H1 (cell line): Measurements from ENCODE around the gene HS6ST3. TPM values are rescaled to one million over a fixed set of nuclear protein-coding genes. Genes with fewer than 3 reads are reported as not detected.

Experiments used
- CTCF ChIA-PET: fragments of 300-600 bp; sonication (Branson Sonifier 250); formaldehyde crosslinking; loops from one replicate; lab custom pipeline; 2021; ENCODE audit not compliant: partially characterized antibody; lab: Charles Lee
- POLR2A ChIA-PET: fragments of 300-600 bp; sonication (Branson Sonifier 250); formaldehyde crosslinking; loops from one replicate; lab custom pipeline; 2021; ENCODE audit warnings: inconsistent platforms; ENCODE audit not compliant: partially characterized antibody; lab: Charles Lee
- DNase-seq, 2 experiments: peaks; one replicate each; pipeline versions ENCODE4 v3.0.0 to v3.0.0-alpha.2; 2010 to 2022; ENCODE audit warnings: low spot score in 2 of 2, low read depth in 1 of 2, mixed read lengths in 1 of 2
- FAIRE-seq: peaks from 2 replicates; lab custom pipeline; 2011; peaks lifted over from hg19 to GRCh38; lab: Jason Lieb, UNC
- H2AFZ ChIP-seq: 2 replicates; pipeline ENCODE4 v1.8.1; 2012; ENCODE audit warnings: low read length, inconsistent platforms
- H2AK5ac ChIP-seq: 2 replicates; pipeline ENCODE4 v1.6.1; 2013; ENCODE audit warnings: low read depth, low read length
- H2BK120ac ChIP-seq: replicated peaks from 2 replicates; pipeline ENCODE3; 2013; ENCODE audit warnings: low read depth, low read length, inconsistent platforms
- H2BK12ac ChIP-seq: 2 replicates; pipeline ENCODE4 v1.6.1; 2013; ENCODE audit warnings: low read depth, low read length
- H2BK15ac ChIP-seq: 2 replicates; pipeline ENCODE4 v1.6.1; 2013; ENCODE audit warnings: low read length
- H2BK20ac ChIP-seq: 2 replicates; pipeline ENCODE4 v1.6.1; 2013; ENCODE audit warnings: low read length
- H2BK5ac ChIP-seq: 2 replicates; pipeline ENCODE4 v1.6.1; 2013; ENCODE audit warnings: low read depth, low read length
- H3K14ac ChIP-seq: 2 replicates; pipeline ENCODE4 v1.6.1; 2013; ENCODE audit warnings: inconsistent platforms; ENCODE audit not compliant: insufficient read length
- H3K18ac ChIP-seq: 2 replicates; pipeline ENCODE4 v1.6.1; 2013; ENCODE audit warnings: low read length; ENCODE audit errors: extremely low read depth
- H3K23ac ChIP-seq: 2 replicates; pipeline ENCODE4 v1.6.1; 2013; ENCODE audit warnings: inconsistent platforms; ENCODE audit not compliant: insufficient read length
- H3K23me2 ChIP-seq: 2 replicates; pipeline ENCODE4 v1.6.1; 2013; ENCODE audit warnings: low read depth, low read length
- H3K27ac ChIP-seq: 2 replicates; pipeline ENCODE4 v1.6.1; 2011; ENCODE audit warnings: low read depth, low read length, inconsistent platforms
- H3K27me3 ChIP-seq, 4 experiments: replicated peaks in 1 of 4; 1 replicate in 1 of 4; 2 replicates in 3 of 4; pipeline versions ENCODE4 v1.6.1 to v1.8.1; 2011 to 2013; ENCODE audit warnings: low read length in 3 of 4, mild to moderate bottlenecking in 3 of 4, inconsistent platforms in 2 of 4, mixed read lengths in 2 of 4, moderate library complexity in 1 of 4; ENCODE audit not compliant: control insufficient read depth in 3 of 4, insufficient read depth in 3 of 4; ENCODE audit errors: extremely low read depth in 1 of 4
- H3K36me3 ChIP-seq, 4 experiments: 2 replicates each; pipeline versions ENCODE4 v1.6.1 to v1.8.1; 2011 to 2013; ENCODE audit warnings: mild to moderate bottlenecking in 4 of 4, low read length in 3 of 4, moderate library complexity in 2 of 4, control low read depth in 1 of 4, inconsistent platforms in 1 of 4; ENCODE audit not compliant: insufficient read depth in 4 of 4, control insufficient read depth in 2 of 4
- H3K4ac ChIP-seq: replicated peaks from 2 replicates; pipeline ENCODE3; 2013; ENCODE audit warnings: low read length, low read depth, mixed read lengths, inconsistent platforms; ENCODE audit not compliant: insufficient read length
- H3K4me1 ChIP-seq, 4 experiments: replicated peaks in 1 of 4; 1 replicate in 1 of 4; 2 replicates in 3 of 4; pipeline versions ENCODE4 v1.6.1 to v1.8.1; 2011 to 2013; ENCODE audit warnings: low read length in 3 of 4, inconsistent platforms in 2 of 4, mixed read lengths in 1 of 4; ENCODE audit not compliant: insufficient read depth in 4 of 4, control insufficient read depth in 3 of 4
- H3K4me2 ChIP-seq, 2 experiments: 2 replicates each; pipeline versions ENCODE4 v1.6.1 to v1.8.1; 2011 to 2013; ENCODE audit warnings: low read depth in 2 of 2, low read length in 2 of 2, control low read depth in 1 of 2, inconsistent platforms in 1 of 2, mild to moderate bottlenecking in 1 of 2; ENCODE audit not compliant: insufficient read depth in 1 of 2
- H3K4me3 ChIP-seq, 4 experiments: fragments of 200-600, 300-600 bp in 1 of 4; sonication (generic), shearing (Covaris generic), sonication (Bioruptor Twin) in 1 of 4; 2 replicates each; pipeline versions ENCODE4 v1.5.1 to v1.8.1; 2011 to 2016; ENCODE audit warnings: low read length in 4 of 4, low read depth in 3 of 4, control low read depth in 2 of 4, inconsistent platforms in 2 of 4, mild to moderate bottlenecking in 2 of 4, mixed read lengths in 1 of 4, moderate library complexity in 1 of 4; ENCODE audit not compliant: insufficient read depth in 2 of 4; ENCODE audit errors: extremely low read depth in 1 of 4
- H3K56ac ChIP-seq: replicated peaks from 2 replicates; pipeline ENCODE3; 2013; ENCODE audit warnings: low read depth, mild to moderate bottlenecking, mixed read lengths, low read length, inconsistent platforms; ENCODE audit not compliant: insufficient read length
- H3K79me1 ChIP-seq: 2 replicates; pipeline ENCODE4 v1.6.1; 2013; ENCODE audit warnings: low read depth, low read length, control low read depth
- H3K79me2 ChIP-seq, 2 experiments: 2 replicates each; pipeline versions ENCODE4 v1.6.1 to v1.8.1; 2012 to 2013; ENCODE audit warnings: low read length in 2 of 2, mild to moderate bottlenecking in 2 of 2, inconsistent platforms in 1 of 2; ENCODE audit not compliant: insufficient read depth in 2 of 2, control insufficient read depth in 1 of 2
- H3K9ac ChIP-seq, 4 experiments: replicated peaks in 1 of 4; 1 replicate in 1 of 4; 2 replicates in 3 of 4; pipeline versions ENCODE4 v1.6.1 to v1.8.1; 2011 to 2013; ENCODE audit warnings: low read depth in 3 of 4, low read length in 3 of 4, control low read depth in 2 of 4, mild to moderate bottlenecking in 2 of 4, moderate library complexity in 2 of 4, inconsistent platforms in 1 of 4; ENCODE audit errors: extremely low read depth in 1 of 4
- H3K9me3 ChIP-seq, 2 experiments: 2 replicates each; pipeline versions ENCODE4 v1.6.1 to v1.8.1; 2012 to 2013; ENCODE audit warnings: mild to moderate bottlenecking in 2 of 2, moderate library complexity in 2 of 2, control low read depth in 1 of 2, inconsistent platforms in 1 of 2, low read depth in 1 of 2, low read length in 1 of 2, mixed read lengths in 1 of 2; ENCODE audit not compliant: insufficient read depth in 2 of 2
- H4K20me1 ChIP-seq, 2 experiments: replicated peaks in 1 of 2; 2 replicates each; pipeline versions ENCODE3 to v1.8.1; 2011 to 2013; ENCODE audit warnings: inconsistent platforms in 2 of 2, low read length in 2 of 2, mild to moderate bottlenecking in 1 of 2; ENCODE audit not compliant: insufficient read depth in 2 of 2, control insufficient read depth in 1 of 2
- H4K5ac ChIP-seq: 2 replicates; pipeline ENCODE4 v1.6.1; 2013; ENCODE audit warnings: low read length, low read depth, mixed read lengths, inconsistent platforms; ENCODE audit not compliant: insufficient read length
- H4K8ac ChIP-seq: 2 replicates; pipeline ENCODE4 v1.8.0; 2013; ENCODE audit warnings: mild to moderate bottlenecking, moderate library complexity, low read length, inconsistent platforms; ENCODE audit not compliant: insufficient read depth; ENCODE audit errors: extremely low read depth
- H4K91ac ChIP-seq: replicated peaks from 2 replicates; pipeline ENCODE3; 2013; ENCODE audit warnings: low read length, mixed read lengths, inconsistent platforms; ENCODE audit not compliant: insufficient read length
- CREB1 ChIP-seq: IDR thresholded peaks from 2 replicates; pipeline ENCODE4 v1.6.1; 2012; ENCODE audit warnings: inconsistent platforms
- E2F6 ChIP-seq: IDR thresholded peaks from 2 replicates; pipeline ENCODE4 v1.6.1; 2012; ENCODE audit warnings: inconsistent platforms
- SP1 ChIP-seq: IDR thresholded peaks from 2 replicates; pipeline ENCODE4 v1.6.1; 2011; ENCODE audit warnings: low read depth, low read length
- USF2 ChIP-seq: IDR thresholded peaks from 2 replicates; pipeline ENCODE4 v1.6.1; 2011; ENCODE audit warnings: low read length, improper control_type of control experiment
- YY1 ChIP-seq: IDR thresholded peaks from 2 replicates; pipeline ENCODE4 v1.6.1; 2011; ENCODE audit warnings: low read depth, mild to moderate bottlenecking, low read length
- WGBS, 2 experiments: shearing (Covaris generic) in 1 of 2; methylation state at CpG; one replicate each; pipeline versions ENCODE4 v1.1.6 to v1.1.7; 2013 to 2015; ENCODE audit warnings: low lambda C conversion rate in 2 of 2, mixed read lengths in 2 of 2, inconsistent platforms in 1 of 2, low coverage in 1 of 2, missing lambda C conversion rate in 1 of 2; ENCODE audit not compliant: insufficient replicate concordance in 2 of 2, insufficient coverage in 1 of 2, insufficient read length in 1 of 2; ENCODE audit errors: extremely low coverage in 1 of 2, missing lambda C conversion rate in 1 of 2; 5-methylcytosine and 5-hydroxymethylcytosine counted together
- polyA plus RNA-seq, 7 experiments: library from polyadenylated mRNA; depleted of rRNA in 3 of 7; stranded (reverse) in 5 of 7; unstranded in 2 of 7; fragments of >200 nt in 5 of 7; fragments of 200-250 nt in 2 of 7; gene quantifications; 1 replicate in 5 of 7; 2 replicates in 1 of 7; 4 replicates in 1 of 7; pipeline versions ENCODE4 v1.2.1 to v1.2.3, GENCODE V29; 2011 to 2013; ENCODE audit warnings: missing spikeins in 2 of 7, mixed read lengths in 2 of 7
- total RNA-seq: library from RNA; stranded (reverse); fragmentation: NEBNext Ultra II Directional; extraction: Animal tissue kit (Norgen Biotek cat#: 25700); gene quantifications from 2 replicates; pipeline ENCODE4 v1.2.1, GENCODE V29; 2021

HS6ST3 gene
- total and polyA plus RNA-seq, 2 of the 8 experiments (the other 6 are each of a cell fraction or from before 2014, with no cell fraction given): 0.45 to 1.2 TPM

- Histone ChIP-seq H3K9me3 (no peaks in the 10 kb centered on the region), H4K8ac (no peak overlapping the region), H2BK5ac (no peak overlapping the region), H3K14ac (no peak overlapping the region), H3K56ac (no peak overlapping the region), H3K4ac (no peak overlapping the region), H3K9ac (no peak overlapping the region), H3K79me1 (no peaks in the 10 kb centered on the region), H2BK12ac (no peak overlapping the region), H3K36me3 (no peaks in the 10 kb centered on the region), H3K4me2 (no peak overlapping the region), H3K4me1 (no peaks in the 10 kb centered on the region), H4K20me1 (no peaks in the 10 kb centered on the region), H2AK5ac (no peak overlapping the region), H2AFZ (peak overlapping the region; percentile 40; the same call in 1 of the 2 replicates), H3K27ac (no peak overlapping the region), H4K91ac (no peak overlapping the region), H2BK20ac (no peak overlapping the region), H2BK15ac (no peak overlapping the region), H3K27me3 (no peaks in the 10 kb centered on the region), H3K18ac (no peak overlapping the region), H4K5ac (no peak overlapping the region), H3K23me2 (no peaks in the 10 kb centered on the region), H2BK120ac (no peak overlapping the region), H3K4me3 (no peak overlapping the region), H3K79me2 (no peaks in the 10 kb centered on the region), H3K23ac (no peak overlapping the region)
- FAIRE-seq: no peak
- CTCF ChIA-PET: interaction anchor here (0.5 to 1.5 kb wide), 3 partner anchors 23 to 188 kb away, joined by 3 to 4 read pairs (median 3); no protein-coding TSS in a partner anchor
- POLR2A ChIA-PET: no interaction called here
- no peak for DNase-seq
- WGBS, 2 experiments: 88% methylated on average over 4 of the region's 4 CpGs; no CpG with 5 or more reads in 1 of the 2 experiments
- no peak for TF ChIP-seq CREB1
- TF ChIP-seq SP1: no peak
- TF ChIP-seq USF2: no peak
- no peak for TF ChIP-seq E2F6
- no peak for TF ChIP-seq YY1
These were observed 253.1 kb downstream of the HS6ST3 start for GRCh38 chr13:96342852-96343465.
